ENCODE measurements around the gene MYO1E.
"Not testable (repeated sequence)": the region's sequence is repeated elsewhere in the genome, so short reads cannot be mapped to it uniquely, and the experiment has no call there.

The MYO1E gene

GRCh38 chr15:59372352-59373211 is at the start of gene MYO1E:
Gene MYO1E, minus strand, starts transcription at chr15:59372871. Its CDS starts 371 bp downstream, at chr15:59372500.
- DNase-seq = peak; percentile 19

- no peak for DNase-seq
These were observed 48.4 kb upstream of the MYO1E start for GRCh38 chr15:59420986-59421618.

- DNase-seq = no peak
These were observed 47.4 kb upstream of the MYO1E start for GRCh38 chr15:59420108-59420507.

GRCh38 chr15:59419170-59419569 is 46.5 kb upstream of the MYO1E start:
- no peak for DNase-seq

- DNase-seq = no peak
These were observed 44.1 kb upstream of the MYO1E start for GRCh38 chr15:59416816-59417215.

- no peak for DNase-seq
These were observed 40.9 kb upstream of the MYO1E start for GRCh38 chr15:59413577-59413976.

- DNase-seq = no peak
These were observed 37.8 kb upstream of the MYO1E start for GRCh38 chr15:59410391-59410896.

GRCh38 chr15:59407946-59408345 is 35.3 kb upstream of the MYO1E start:
- DNase-seq = no peak

GRCh38 chr15:59406446-59406845 is 33.8 kb upstream of the MYO1E start:
- DNase-seq = no peak

- DNase-seq = no peak
These were observed 32.4 kb upstream of the MYO1E start for GRCh38 chr15:59405079-59405478.

GRCh38 chr15:59401824-59402569 is 29.3 kb upstream of the MYO1E start:
- no peak for DNase-seq

GRCh38 chr15:59401051-59401823 is 28.6 kb upstream of the MYO1E start:
- DNase-seq = not testable (repeated sequence)

- DNase-seq = no peak
These were observed 27.6 kb upstream of the MYO1E start for GRCh38 chr15:59400103-59400813.

GRCh38 chr15:59399465-59400102 is 26.9 kb upstream of the MYO1E start:
- no peak for DNase-seq

GRCh38 chr15:59398220-59398619 is 25.5 kb upstream of the MYO1E start:
- no peak for DNase-seq

GRCh38 chr15:59396679-59397078 is 24.0 kb upstream of the MYO1E start:
- DNase-seq = no peak

GRCh38 chr15:59396211-59396610 is 23.5 kb upstream of the MYO1E start:
- DNase-seq = no peak

- no peak for DNase-seq
These were observed 21.5 kb upstream of the MYO1E start for GRCh38 chr15:59394166-59394661.

- no peak for DNase-seq
These were observed 19.6 kb upstream of the MYO1E start for GRCh38 chr15:59392299-59392698.

GRCh38 chr15:59388670-59389069 is 16.0 kb upstream of the MYO1E start:
- DNase-seq = no peak

All from CD4-positive, alpha-beta T cell treated with Interleukin-17A for 1 hour (primary cell).